NB4 (cell line): ENCODE data around the gene CMKLR1.

Source experiments
- DNase-seq: peaks from one replicate; pipeline ENCODE4 v3.0.0; 2010; ENCODE audit warnings: low read depth
- H3K4me3 ChIP-seq: one replicate; pipeline ENCODE4 v1.5.1; 2011; ENCODE audit warnings: mild to moderate bottlenecking, low read depth, low read length, moderate library complexity
- CTCF ChIP-seq: IDR thresholded peaks from one replicate; pipeline ENCODE4 v1.5.1; 2012; ENCODE audit warnings: low read depth, low read length
- MAX ChIP-seq: IDR thresholded peaks from 2 replicates; pipeline ENCODE4 v1.6.1; 2011; ENCODE audit warnings: low read depth, low read length
- MYC ChIP-seq: IDR thresholded peaks from 2 replicates; pipeline ENCODE4 v1.6.1; 2011; ENCODE audit warnings: low read depth, low read length
- POLR2A ChIP-seq: IDR thresholded peaks from 2 replicates; pipeline ENCODE4 v1.6.1; 2011; ENCODE audit warnings: mild to moderate bottlenecking; ENCODE audit not compliant: insufficient read length; ENCODE audit errors: extremely low read depth

CMKLR1 gene

GRCh38 chr12:108296945-108297344, 42.2 kb downstream of the CMKLR1 start:
- TF ChIP-seq MYC (no peak), MAX (no peak), CTCF (no peak), POLR2A (no peak)
- no peak overlapping the region for H3K4me3 ChIP-seq
- DNase-seq: no peak

GRCh38 chr12:108295641-108296040, 43.5 kb downstream of the CMKLR1 start:
- no peak for TF ChIP-seq POLR2A
- no peak for TF ChIP-seq MAX
- no peak for TF ChIP-seq CTCF
- no peak for TF ChIP-seq MYC
- no peak overlapping the region for H3K4me3 ChIP-seq
- no peak for DNase-seq

- no peak overlapping the region for H3K4me3 ChIP-seq
- no peak for TF ChIP-seq POLR2A
- TF ChIP-seq CTCF: no peak
- TF ChIP-seq MYC: no peak
- no peak for TF ChIP-seq MAX
- DNase-seq: no peak
Observed at GRCh38 chr12:108289350-108290161, 49.6 kb downstream of the CMKLR1 start.

GRCh38 chr12:108287227-108287626, 51.9 kb downstream of the CMKLR1 start:
- no peak for DNase-seq
- H3K4me3 ChIP-seq: no peak overlapping the region
- TF ChIP-seq MYC (no peak), POLR2A (no peak)

- no peak for DNase-seq
- TF ChIP-seq CTCF: no peak
- TF ChIP-seq POLR2A: no peak
- no peak for TF ChIP-seq MAX
- no peak for TF ChIP-seq MYC
- H3K4me3 ChIP-seq: no peak overlapping the region
Observed at GRCh38 chr12:108285016-108285415, 54.1 kb downstream of the CMKLR1 start.

GRCh38 chr12:108284163-108284562, 54.9 kb downstream of the CMKLR1 start:
- no peak overlapping the region for H3K4me3 ChIP-seq
- DNase-seq: no peak
- TF ChIP-seq POLR2A (no peak), MYC (no peak), CTCF (no peak), MAX (no peak)
